HEK293T (cell line): ENCODE measurements around the gene B3GAT2.

ENCODE experiments used
- ARNT ChIP-seq: fragments of 450-650 bp; IDR thresholded peaks from 2 replicates; pipeline ENCODE4 v1.6.1; 2017; ENCODE audit warnings: mild to moderate bottlenecking
- BHLHE40 ChIP-seq: fragments of 450-650 bp; IDR thresholded peaks from 2 replicates; pipeline ENCODE4 v1.6.1; 2016; ENCODE audit warnings: mild to moderate bottlenecking, moderate library complexity, borderline replicate concordance
- CTBP1 ChIP-seq: fragments of 450-650 bp; IDR thresholded peaks from 2 replicates; pipeline ENCODE4 v1.6.1; 2016; ENCODE audit warnings: borderline replicate concordance
- ELF4 ChIP-seq: fragments of 450-650 bp; IDR thresholded peaks from 2 replicates; pipeline ENCODE4 v1.6.1; 2017; ENCODE audit warnings: antibody characterized with exemption
- FOXA1 ChIP-seq: fragments of 450-650 bp; IDR thresholded peaks from 2 replicates; pipeline ENCODE4 v1.6.1; 2016; ENCODE audit warnings: mild to moderate bottlenecking
- FOXK2 ChIP-seq: fragments of 450-650 bp; IDR thresholded peaks from 2 replicates; pipeline ENCODE4 v1.6.1; 2016; ENCODE audit warnings: mild to moderate bottlenecking
- FOXM1 ChIP-seq: fragments of 450-650 bp; IDR thresholded peaks from 2 replicates; pipeline ENCODE4 v1.6.1; 2017; ENCODE audit warnings: mild to moderate bottlenecking, borderline replicate concordance
- HDGF ChIP-seq: fragments of 450-650 bp; IDR thresholded peaks from 2 replicates; pipeline ENCODE4 v1.6.1; 2017; ENCODE audit warnings: antibody characterized with exemption, borderline replicate concordance
- LEF1 ChIP-seq: fragments of 450-650 bp; IDR thresholded peaks from 2 replicates; pipeline ENCODE4 v1.6.1; 2017; ENCODE audit warnings: mild to moderate bottlenecking, borderline replicate concordance
- NFRKB ChIP-seq: fragments of 450-650 bp; IDR thresholded peaks from 2 replicates; pipeline ENCODE4 v1.6.1; 2016; ENCODE audit warnings: mild to moderate bottlenecking, moderate library complexity
- SP1 ChIP-seq: fragments of 450-650 bp; IDR thresholded peaks from 2 replicates; pipeline ENCODE4 v1.6.1; 2017
- SUZ12 ChIP-seq: fragments of 450-650 bp; IDR thresholded peaks from 2 replicates; pipeline ENCODE4 v1.6.1; 2016; ENCODE audit warnings: mild to moderate bottlenecking
- TARDBP ChIP-seq: fragments of 450-650 bp; IDR thresholded peaks from 2 replicates; pipeline ENCODE4 v1.6.1; 2016
- ZNF384 ChIP-seq: fragments of 450-650 bp; IDR thresholded peaks from 2 replicates; pipeline ENCODE4 v1.6.1; 2016

DNA sequence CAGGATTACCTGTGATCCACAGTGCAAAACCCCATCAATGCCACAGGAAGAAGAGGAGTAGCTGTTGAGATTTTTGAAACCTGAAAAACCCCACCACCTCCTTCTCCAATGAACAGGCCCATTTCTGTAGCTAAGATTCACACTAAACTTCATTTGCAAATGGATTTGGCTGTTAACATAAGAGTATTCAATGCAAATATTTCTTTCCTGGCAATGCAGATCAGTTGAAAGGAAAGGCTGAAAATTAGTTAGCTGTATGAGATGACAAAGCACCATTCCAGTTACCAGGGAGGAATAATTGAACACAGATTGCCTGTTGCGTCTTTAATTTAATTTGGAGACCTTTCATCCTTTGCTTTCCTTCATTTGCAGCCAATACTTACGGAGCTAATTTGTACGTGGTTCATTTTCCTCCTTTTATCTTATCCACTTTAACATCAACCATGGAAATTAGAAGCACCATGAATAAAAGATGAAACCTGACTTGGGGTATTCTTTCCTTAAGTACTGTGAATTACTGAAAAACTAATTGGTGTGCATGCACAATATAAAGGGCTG is 4.2 kb downstream of the B3GAT2 start:
- TF ChIP-seq FOXM1 = no peak
- TF ChIP-seq HDGF = no peak
- no peak for TF ChIP-seq SP1
- no peak for TF ChIP-seq LEF1
- TF ChIP-seq FOXK2 = no peak
- no peak for TF ChIP-seq TARDBP
- no peak for TF ChIP-seq FOXA1
- no peak for TF ChIP-seq ZNF384
- TF ChIP-seq BHLHE40 = no peak
- TF ChIP-seq NFRKB = no peak
- TF ChIP-seq ELF4 = no peak
- TF ChIP-seq CTBP1 = no peak
- TF ChIP-seq SUZ12 = no peak
- TF ChIP-seq ARNT = no peak
